CD4-positive, alpha-beta T cell (primary cell): ENCODE data around the gene HLA-DRB5. TPM values are rescaled to one million over a fixed set of nuclear protein-coding genes. Genes with fewer than 3 reads are reported as not detected.
"Not testable (repeated sequence)": the region's sequence is repeated elsewhere in the genome, so short reads cannot be mapped to it uniquely, and the experiment has no call there.

Experiments
- ATAC-seq: fragments of 200-7000 bp; cut with Tn5 transposase; one replicate; pipeline ENCODE4 v1.10.0; 2022; ENCODE audit warnings: mild to moderate bottlenecking; ENCODE audit not compliant: poor library complexity
- CTCF ChIA-PET: fragments of 350-600 bp; sonication (Branson Sonifier 250); formaldehyde crosslinking; loops from one replicate; lab custom pipeline; 2021; ENCODE audit warnings: antibody characterized with exemption, inconsistent platforms; lab: Charles Lee
- POLR2A ChIA-PET: fragments of 350-600 bp; sonication (Branson Sonifier 250); formaldehyde crosslinking; loops from one replicate; lab custom pipeline; 2021; ENCODE audit warnings: antibody characterized with exemption, inconsistent platforms; lab: Charles Lee
- DNase-seq, 14 experiments: peaks; one replicate each; pipeline ENCODE4 v3.0.0-alpha.2; 2013 to 2020; ENCODE audit warnings: mixed read lengths in 2 of 14
- H3K27ac ChIP-seq, 2 donors: one replicate each; pipeline versions ENCODE4 v1.5.1 to v1.7.0; 2013; ENCODE audit warnings: low read length in 2 of 2, low read depth in 1 of 2, mild to moderate bottlenecking in 1 of 2
- H3K27me3 ChIP-seq, 2 experiments: 1 replicate in 1 of 2; 2 replicates in 1 of 2; pipeline versions ENCODE4 v1.6.1 to v1.7.0; 2013; ENCODE audit warnings: low read length in 2 of 2, control low read depth in 1 of 2, mild to moderate bottlenecking in 1 of 2, moderate library complexity in 1 of 2; ENCODE audit not compliant: insufficient read depth in 2 of 2, control insufficient read depth in 1 of 2
- H3K36me3 ChIP-seq: one replicate; pipeline ENCODE4 v1.6.1; 2013; ENCODE audit warnings: low read length, control low read depth; ENCODE audit not compliant: insufficient read depth
- H3K4me1 ChIP-seq: one replicate; pipeline ENCODE4 v1.6.1; 2013; ENCODE audit warnings: low read length, control low read depth; ENCODE audit not compliant: insufficient read depth
- H3K4me3 ChIP-seq: one replicate; pipeline ENCODE4 v1.5.1; 2013; ENCODE audit warnings: mild to moderate bottlenecking, low read length, moderate library complexity
- H3K9me3 ChIP-seq, 2 experiments: 1 replicate in 1 of 2; 2 replicates in 1 of 2; pipeline versions ENCODE4 v1.6.1 to v1.7.0; 2013; ENCODE audit warnings: low read length in 2 of 2, mild to moderate bottlenecking in 2 of 2, control low read depth in 1 of 2, moderate library complexity in 1 of 2; ENCODE audit not compliant: control insufficient read depth in 1 of 2, insufficient read depth in 1 of 2
- H3K27ac Mint-ChIP-seq: one replicate; pipeline ENCODE4 v1.8.0; 2020; ENCODE audit warnings: mixed read lengths
- H3K27me3 Mint-ChIP-seq: one replicate; pipeline ENCODE4 v1.8.0; 2021; ENCODE audit warnings: mixed read lengths
- H3K36me3 Mint-ChIP-seq: one replicate; pipeline ENCODE4 v1.8.0; 2021; ENCODE audit warnings: low read depth, mixed read lengths
- H3K4me1 Mint-ChIP-seq: one replicate; pipeline ENCODE4 v1.8.0; 2021; ENCODE audit warnings: low read depth, mixed read lengths
- H3K4me3 Mint-ChIP-seq: one replicate; pipeline ENCODE4 v1.8.0; 2020; ENCODE audit warnings: mild to moderate bottlenecking, mixed read lengths
- H3K9me3 Mint-ChIP-seq: one replicate; pipeline ENCODE4 v1.8.0; 2020; ENCODE audit warnings: mixed read lengths
- intact Hi-C, 2 experiments: fragments of 100-400 bp; cut with DNase I in 1 of 2; cut with micrococcal nuclease in 1 of 2; formaldehyde crosslinking; loops; one replicate each; pipeline versions ENCODE4 v1.15.1 to v1.9.0; 2023 to 2025; cut with DNase I, micrococcal nuclease
- total RNA-seq, 174 experiments: library from RNA in 2 of 174; stranded (reverse) in 2 of 174; gene quantifications; one replicate each; pipeline ENCODE4 v1.2.3 and lab custom pipeline; 2021 to 2026
- TF ChIP-seq, protein P1 (sequence below): fragments of 200-600 bp; IDR thresholded peaks from one replicate; pipeline ENCODE4 v1.8.0; 2022; ENCODE audit warnings: antibody characterized with exemption, mild to moderate bottlenecking

HLA-DRB5 gene
- total RNA-seq, 2 experiments from 2014 or later: 12.5 to 12.6 TPM

DNA sequence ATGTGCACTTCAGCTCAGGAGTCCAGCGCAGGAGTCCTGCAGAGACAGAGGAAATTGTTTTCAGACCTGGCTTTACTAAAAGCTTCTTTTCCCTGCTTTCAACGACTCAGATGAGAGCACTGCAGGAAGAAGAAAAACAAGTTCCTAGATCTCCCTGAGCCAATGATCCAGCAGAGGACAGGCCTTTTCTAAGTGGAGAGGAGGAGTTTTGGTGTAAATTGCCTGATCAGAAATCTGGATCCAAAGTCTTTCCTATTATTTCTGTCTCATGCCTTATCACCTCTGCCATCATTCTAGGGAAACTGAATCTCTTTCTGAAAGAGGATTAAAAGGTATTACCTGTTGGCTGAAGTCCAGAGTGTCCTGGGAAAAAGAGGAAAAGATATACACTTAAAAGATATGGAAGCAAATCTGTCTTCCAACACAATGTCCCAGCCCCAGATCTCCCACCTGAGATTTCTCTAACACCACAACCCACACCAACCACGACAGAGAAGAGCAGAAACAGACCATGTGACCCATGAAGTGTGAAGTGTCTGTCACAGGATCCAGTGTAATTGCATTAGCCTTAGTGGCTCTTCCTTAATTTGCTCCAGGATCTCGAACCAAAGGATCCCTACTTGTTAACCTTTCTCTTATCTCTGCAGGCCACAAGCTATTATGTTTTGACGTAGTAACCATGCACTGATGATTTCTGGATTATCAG is 23.1 kb upstream of the HLA-DRB5 start:
- ChIA-PET CTCF (no interaction called here), POLR2A (no interaction called here)
- H3K36me3 Mint-ChIP-seq: no peaks in the 10 kb centered on the region
- no peak overlapping the region for H3K4me3 Mint-ChIP-seq
- peaks cover 4% of the 10 kb centered on the region for H3K27me3 Mint-ChIP-seq
- H3K9me3 Mint-ChIP-seq: no peaks in the 10 kb centered on the region
- no peaks in the 10 kb centered on the region for H3K4me1 Mint-ChIP-seq
- ATAC-seq (no peak), DNase-seq (no peak)
- Histone ChIP-seq H3K27me3 (no peaks in the 10 kb centered on the region), H3K4me3 (no peak overlapping the region), H3K9me3 (no peaks in the 10 kb centered on the region), H3K4me1 (no peaks in the 10 kb centered on the region), H3K27ac (no peak overlapping the region), H3K36me3 (no peaks in the 10 kb centered on the region)
- H3K27ac Mint-ChIP-seq: no peak overlapping the region
- intact Hi-C loops: loop anchor here in 1 of 2 experiments (2.0 kb wide), 1 partner anchor 30 kb away; no protein-coding TSS in a partner anchor
- TF ChIP-seq, protein P1, sequence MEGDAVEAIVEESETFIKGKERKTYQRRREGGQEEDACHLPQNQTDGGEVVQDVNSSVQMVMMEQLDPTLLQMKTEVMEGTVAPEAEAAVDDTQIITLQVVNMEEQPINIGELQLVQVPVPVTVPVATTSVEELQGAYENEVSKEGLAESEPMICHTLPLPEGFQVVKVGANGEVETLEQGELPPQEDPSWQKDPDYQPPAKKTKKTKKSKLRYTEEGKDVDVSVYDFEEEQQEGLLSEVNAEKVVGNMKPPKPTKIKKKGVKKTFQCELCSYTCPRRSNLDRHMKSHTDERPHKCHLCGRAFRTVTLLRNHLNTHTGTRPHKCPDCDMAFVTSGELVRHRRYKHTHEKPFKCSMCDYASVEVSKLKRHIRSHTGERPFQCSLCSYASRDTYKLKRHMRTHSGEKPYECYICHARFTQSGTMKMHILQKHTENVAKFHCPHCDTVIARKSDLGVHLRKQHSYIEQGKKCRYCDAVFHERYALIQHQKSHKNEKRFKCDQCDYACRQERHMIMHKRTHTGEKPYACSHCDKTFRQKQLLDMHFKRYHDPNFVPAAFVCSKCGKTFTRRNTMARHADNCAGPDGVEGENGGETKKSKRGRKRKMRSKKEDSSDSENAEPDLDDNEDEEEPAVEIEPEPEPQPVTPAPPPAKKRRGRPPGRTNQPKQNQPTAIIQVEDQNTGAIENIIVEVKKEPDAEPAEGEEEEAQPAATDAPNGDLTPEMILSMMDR: no peak

DNA sequence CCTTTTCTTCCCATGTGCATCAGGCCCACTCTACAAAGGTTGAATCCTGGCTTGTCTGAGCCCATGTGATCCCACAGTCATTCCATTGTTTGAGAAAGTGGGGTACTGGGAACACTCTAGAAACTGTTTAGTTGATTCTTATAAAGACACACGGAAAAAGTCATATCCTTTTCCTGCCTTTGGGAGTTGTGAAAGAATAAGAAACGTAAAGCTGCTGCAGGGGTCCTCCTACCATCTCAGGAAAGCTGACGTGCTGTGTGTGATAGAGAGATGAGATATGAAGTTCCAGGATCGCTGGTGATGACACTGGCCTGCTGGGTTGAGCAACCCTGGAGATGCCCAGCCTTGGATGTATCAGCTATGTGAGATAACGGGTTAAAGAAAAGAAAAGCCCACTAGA is 21.3 kb upstream of the HLA-DRB5 start:
- POLR2A ChIA-PET: no interaction called here
- no peaks in the 10 kb centered on the region for H3K27me3 ChIP-seq
- TF ChIP-seq, protein P1: no peak

DNA sequence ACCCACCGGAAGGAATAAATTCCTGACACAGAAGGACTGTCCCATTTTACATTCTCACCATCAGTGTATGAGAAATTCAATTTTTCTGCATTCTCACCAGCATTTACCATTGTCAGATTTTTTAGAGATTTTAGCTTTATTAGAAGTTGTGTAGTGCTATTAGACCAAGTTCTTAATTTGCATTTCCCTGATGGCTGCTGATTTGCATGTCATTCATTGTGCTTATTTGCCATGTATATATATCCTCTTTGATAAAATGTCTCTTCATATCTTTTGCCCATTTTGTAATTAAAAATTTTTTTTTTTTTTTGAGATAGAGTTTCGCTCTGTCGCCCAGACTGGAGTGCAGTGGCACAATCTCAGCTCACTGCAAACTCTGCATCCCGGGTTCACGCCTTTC is 9.8 kb upstream of the HLA-DRB5 start:
- no peaks in the 10 kb centered on the region for H3K4me1 ChIP-seq
- Mint-ChIP-seq H3K27ac (no peak overlapping the region), H3K9me3 (peaks cover 2% of the 10 kb centered on the region), H3K4me1 (no peaks in the 10 kb centered on the region), H3K27me3 (peaks cover 5% of the 10 kb centered on the region), H3K36me3 (no peaks in the 10 kb centered on the region), H3K4me3 (no peak overlapping the region)
- H3K4me3 ChIP-seq: no peak overlapping the region
- CTCF ChIA-PET: no interaction called here
- POLR2A ChIA-PET: no interaction called here
- H3K36me3 ChIP-seq: no peaks in the 10 kb centered on the region
- DNase-seq (no peak), ATAC-seq (no peak)
- H3K9me3 ChIP-seq: no peaks in the 10 kb centered on the region
- no peak overlapping the region for H3K27ac ChIP-seq
- TF ChIP-seq, protein P1: no peak
- intact Hi-C loops: no loop called here
- H3K27me3 ChIP-seq: no peaks in the 10 kb centered on the region

More for the DNA sequence above, 21.3 kb upstream of the HLA-DRB5 start:
- Mint-ChIP-seq H3K9me3 (no peaks in the 10 kb centered on the region), H3K27ac (no peak overlapping the region), H3K4me1 (peaks cover 4% of the 10 kb centered on the region), H3K4me3 (no peak overlapping the region), H3K36me3 (no peaks in the 10 kb centered on the region), H3K27me3 (peaks cover 9% of the 10 kb centered on the region)
- CTCF ChIA-PET: no interaction called here
- ATAC-seq (no peak), DNase-seq (no peak)
- Histone ChIP-seq H3K36me3 (no peaks in the 10 kb centered on the region), H3K27ac (no peak overlapping the region), H3K9me3 (no peaks in the 10 kb centered on the region), H3K4me3 (no peak overlapping the region), H3K4me1 (no peaks in the 10 kb centered on the region)
- intact Hi-C loops: no loop called here

DNA sequence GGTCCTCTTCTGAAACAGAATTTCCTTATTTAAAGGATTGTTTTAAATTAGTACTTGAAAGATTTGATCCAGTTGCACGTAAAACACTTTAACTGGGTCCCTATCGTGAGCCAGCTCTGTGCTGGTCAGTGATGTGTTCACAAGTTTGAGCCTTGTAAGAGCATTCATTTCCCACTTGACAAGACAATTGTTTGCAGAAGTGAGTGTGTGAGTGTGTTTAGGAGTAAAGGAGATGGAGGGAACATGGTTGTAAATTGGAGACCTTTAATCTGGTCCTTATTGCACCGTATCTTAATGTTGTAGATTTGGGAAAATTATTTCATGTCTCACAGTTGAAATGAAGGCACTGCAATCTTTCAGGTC is 325 bp upstream of the HLA-DRB5 start:
- H3K27ac ChIP-seq, H3K27me3 ChIP-seq, DNase-seq, H3K4me1 ChIP-seq, H3K4me3 Mint-ChIP-seq, intact Hi-C loops, H3K4me1 Mint-ChIP-seq, H3K27ac Mint-ChIP-seq, CTCF ChIA-PET, H3K9me3 Mint-ChIP-seq, H3K36me3 Mint-ChIP-seq, H3K27me3 Mint-ChIP-seq, ATAC-seq, H3K9me3 ChIP-seq, POLR2A ChIA-PET, H3K36me3 ChIP-seq, H3K4me3 ChIP-seq: not testable (repeated sequence)
